ENCODE measurements around the gene ATP2A2. TPM values are rescaled to one million over a fixed set of nuclear protein-coding genes. Genes with fewer than 3 reads are reported as not detected.
"Not testable (repeated sequence)": the region's sequence is repeated elsewhere in the genome, so short reads cannot be mapped to it uniquely, and the experiment has no call there.

ATP2A2 gene
- total RNA-seq, 1 donor from 2014 or later: 213 TPM

GRCh38 chr12:110317911-110318310 lies 36.9 kb downstream of the ATP2A2 start:
- Mint-ChIP-seq H3K9me3 (no peaks in the 10 kb centered on the region), H3K27me3 (ENCODE audit: low read depth) (no peaks in the 10 kb centered on the region), H3K4me3 (ENCODE audit: low read depth) (no peak overlapping the region), H3K27ac (peak overlapping the region; percentile 46), H3K36me3 (ENCODE audit: low read depth) (peaks cover 47% of the 10 kb centered on the region), H3K4me1 (ENCODE audit: low read depth) (peaks cover 40% of the 10 kb centered on the region)
- no peak for DNase-seq (ENCODE audit: low spot score)
- intact Hi-C loops (cut with micrococcal nuclease): no loop called here

- H3K27ac Mint-ChIP-seq: no peak overlapping the region
- no peaks in the 10 kb centered on the region for H3K9me3 Mint-ChIP-seq
- peaks cover 42% of the 10 kb centered on the region for H3K36me3 Mint-ChIP-seq (ENCODE audit: low read depth)
- H3K4me1 Mint-ChIP-seq (ENCODE audit: low read depth): peaks cover 27% of the 10 kb centered on the region
- intact Hi-C loops (cut with micrococcal nuclease): no loop called here
- DNase-seq (ENCODE audit: low spot score): no peak
- H3K27me3 Mint-ChIP-seq (ENCODE audit: low read depth): no peaks in the 10 kb centered on the region
- H3K4me3 Mint-ChIP-seq (ENCODE audit: low read depth): no peak overlapping the region
Measured at GRCh38 chr12:110320550-110320949, 39.5 kb downstream of the ATP2A2 start.

GRCh38 chr12:110329710-110330109 lies 48.7 kb downstream of the ATP2A2 start:
- Mint-ChIP-seq H3K4me3 (ENCODE audit: low read depth) (no peak overlapping the region), H3K9me3 (no peaks in the 10 kb centered on the region), H3K27ac (no peak overlapping the region), H3K4me1 (ENCODE audit: low read depth) (peaks cover 11% of the 10 kb centered on the region), H3K27me3 (ENCODE audit: low read depth) (no peaks in the 10 kb centered on the region), H3K36me3 (ENCODE audit: low read depth) (peaks cover 70% of the 10 kb centered on the region)
- intact Hi-C loops (cut with micrococcal nuclease): no loop called here
- no peak for DNase-seq (ENCODE audit: low spot score)

- peaks cover 11% of the 10 kb centered on the region for H3K4me1 Mint-ChIP-seq (ENCODE audit: low read depth)
- DNase-seq (ENCODE audit: low spot score): no peak
- H3K36me3 Mint-ChIP-seq (ENCODE audit: low read depth): peaks cover 75% of the 10 kb centered on the region
- H3K27ac Mint-ChIP-seq: peak overlapping the region; percentile 11
- H3K9me3 Mint-ChIP-seq: no peaks in the 10 kb centered on the region
- intact Hi-C loops (cut with micrococcal nuclease): no loop called here
- no peaks in the 10 kb centered on the region for H3K27me3 Mint-ChIP-seq (ENCODE audit: low read depth)
- H3K4me3 Mint-ChIP-seq (ENCODE audit: low read depth): no peak overlapping the region
Measured at GRCh38 chr12:110330124-110330523, 49.1 kb downstream of the ATP2A2 start.

- DNase-seq (ENCODE audit: low spot score): no peak
- no peaks in the 10 kb centered on the region for H3K27me3 Mint-ChIP-seq (ENCODE audit: low read depth)
- intact Hi-C loops (cut with micrococcal nuclease): no loop called here
- H3K4me3 Mint-ChIP-seq (ENCODE audit: low read depth): no peak overlapping the region
- no peak overlapping the region for H3K27ac Mint-ChIP-seq
- no peaks in the 10 kb centered on the region for H3K9me3 Mint-ChIP-seq
- peaks cover 11% of the 10 kb centered on the region for H3K4me1 Mint-ChIP-seq (ENCODE audit: low read depth)
- H3K36me3 Mint-ChIP-seq (ENCODE audit: low read depth): peaks cover 76% of the 10 kb centered on the region
Measured at GRCh38 chr12:110330544-110330943, 49.5 kb downstream of the ATP2A2 start.

GRCh38 chr12:110333201-110333600 lies 52.2 kb downstream of the ATP2A2 start:
- no peaks in the 10 kb centered on the region for H3K9me3 Mint-ChIP-seq
- intact Hi-C loops (cut with micrococcal nuclease): no loop called here
- H3K27ac Mint-ChIP-seq: no peak overlapping the region
- no peak overlapping the region for H3K4me3 Mint-ChIP-seq (ENCODE audit: low read depth)
- peaks cover 11% of the 10 kb centered on the region for H3K4me1 Mint-ChIP-seq (ENCODE audit: low read depth)
- no peaks in the 10 kb centered on the region for H3K27me3 Mint-ChIP-seq (ENCODE audit: low read depth)
- peaks cover 80% of the 10 kb centered on the region for H3K36me3 Mint-ChIP-seq (ENCODE audit: low read depth)
- DNase-seq (ENCODE audit: low spot score): no peak

GRCh38 chr12:110335481-110336045 lies 54.5 kb downstream of the ATP2A2 start:
- Mint-ChIP-seq H3K27ac (no peak overlapping the region), H3K4me3 (ENCODE audit: low read depth) (no peak overlapping the region), H3K4me1 (ENCODE audit: low read depth) (peaks cover 2% of the 10 kb centered on the region), H3K27me3 (ENCODE audit: low read depth) (no peaks in the 10 kb centered on the region), H3K9me3 (no peaks in the 10 kb centered on the region), H3K36me3 (ENCODE audit: low read depth) (peaks cover 90% of the 10 kb centered on the region)
- intact Hi-C loops (cut with micrococcal nuclease): no loop called here
- DNase-seq (ENCODE audit: low spot score): no peak

- Mint-ChIP-seq H3K4me1 (ENCODE audit: low read depth) (peaks cover 1% of the 10 kb centered on the region), H3K27ac (no peak overlapping the region), H3K27me3 (ENCODE audit: low read depth) (no peaks in the 10 kb centered on the region), H3K36me3 (ENCODE audit: low read depth) (peaks cover 97% of the 10 kb centered on the region), H3K9me3 (no peaks in the 10 kb centered on the region), H3K4me3 (ENCODE audit: low read depth) (no peak overlapping the region)
- no peak for DNase-seq (ENCODE audit: low spot score)
- intact Hi-C loops (cut with micrococcal nuclease): no loop called here
Measured at GRCh38 chr12:110337912-110338710, 57.1 kb downstream of the ATP2A2 start.

- Mint-ChIP-seq H3K9me3 (no peaks in the 10 kb centered on the region), H3K4me1 (ENCODE audit: low read depth) (peaks cover 1% of the 10 kb centered on the region), H3K4me3 (ENCODE audit: low read depth) (no peak overlapping the region), H3K27me3 (ENCODE audit: low read depth) (no peaks in the 10 kb centered on the region), H3K36me3 (ENCODE audit: low read depth) (peaks cover 96% of the 10 kb centered on the region), H3K27ac (no peak overlapping the region)
- DNase-seq (ENCODE audit: low spot score): no peak
- intact Hi-C loops (cut with micrococcal nuclease): no loop called here
Measured at GRCh38 chr12:110338754-110339153, 57.7 kb downstream of the ATP2A2 start.

- Mint-ChIP-seq H3K27ac (no peak overlapping the region), H3K36me3 (ENCODE audit: low read depth) (peaks cover 96% of the 10 kb centered on the region), H3K4me1 (ENCODE audit: low read depth) (peaks cover 1% of the 10 kb centered on the region), H3K4me3 (ENCODE audit: low read depth) (no peak overlapping the region), H3K9me3 (no peaks in the 10 kb centered on the region), H3K27me3 (ENCODE audit: low read depth) (no peaks in the 10 kb centered on the region)
- intact Hi-C loops (cut with micrococcal nuclease): no loop called here
- DNase-seq (ENCODE audit: low spot score): no peak
Measured at GRCh38 chr12:110339184-110339952, 58.3 kb downstream of the ATP2A2 start.

GRCh38 chr12:110340261-110340660 lies 59.2 kb downstream of the ATP2A2 start:
- DNase-seq (ENCODE audit: low spot score); H3K4me1 Mint-ChIP-seq (ENCODE audit: low read depth); intact Hi-C loops (cut with micrococcal nuclease); H3K27me3 Mint-ChIP-seq (ENCODE audit: low read depth); H3K9me3 Mint-ChIP-seq; H3K4me3 Mint-ChIP-seq (ENCODE audit: low read depth); H3K27ac Mint-ChIP-seq: not testable (repeated sequence)
- H3K36me3 Mint-ChIP-seq (ENCODE audit: low read depth): peaks cover 96% of the 10 kb centered on the region

- Mint-ChIP-seq H3K27me3 (ENCODE audit: low read depth) (no peaks in the 10 kb centered on the region), H3K9me3 (no peaks in the 10 kb centered on the region), H3K4me3 (ENCODE audit: low read depth) (no peak overlapping the region), H3K4me1 (ENCODE audit: low read depth) (peaks cover 1% of the 10 kb centered on the region), H3K27ac (no peak overlapping the region), H3K36me3 (ENCODE audit: low read depth) (peaks cover 95% of the 10 kb centered on the region)
- intact Hi-C loops (cut with micrococcal nuclease): no loop called here
- DNase-seq (ENCODE audit: low spot score): no peak
Measured at GRCh38 chr12:110340706-110341105, 59.7 kb downstream of the ATP2A2 start.

GRCh38 chr12:110342157-110342556 lies 61.1 kb downstream of the ATP2A2 start:
- Mint-ChIP-seq H3K36me3 (ENCODE audit: low read depth) (peaks cover 95% of the 10 kb centered on the region), H3K4me3 (ENCODE audit: low read depth) (no peak overlapping the region), H3K27ac (no peak overlapping the region), H3K9me3 (no peaks in the 10 kb centered on the region), H3K27me3 (ENCODE audit: low read depth) (no peaks in the 10 kb centered on the region), H3K4me1 (ENCODE audit: low read depth) (peaks cover 7% of the 10 kb centered on the region)
- DNase-seq (ENCODE audit: low spot score): no peak
- intact Hi-C loops (cut with micrococcal nuclease): no loop called here

Measured in activated T-helper 2 cell treated with anti-CD3 and anti-CD28 coated beads, Interferon-gamma antibody, Interleukin-2, Interleukin-4, amounts not matched to agents 10 μg/mL and 5 μg/mL and 100 μg/mL, durations not matched to agents 14 hours and 24 hours and 36 hours (primary cell).